HG02943 (cell line): ENCODE measurements around the gene TSPAN3.

Source experiments
- ATAC-seq: cut with Tn5 transposase; IDR thresholded peaks from one replicate; pipeline ENCODE4 v1.9.1; 2021; ENCODE audit warnings: mild to moderate bottlenecking, low read depth, moderate library complexity; ENCODE audit not compliant: unreplicated experiment

TSPAN3 gene

DNA sequence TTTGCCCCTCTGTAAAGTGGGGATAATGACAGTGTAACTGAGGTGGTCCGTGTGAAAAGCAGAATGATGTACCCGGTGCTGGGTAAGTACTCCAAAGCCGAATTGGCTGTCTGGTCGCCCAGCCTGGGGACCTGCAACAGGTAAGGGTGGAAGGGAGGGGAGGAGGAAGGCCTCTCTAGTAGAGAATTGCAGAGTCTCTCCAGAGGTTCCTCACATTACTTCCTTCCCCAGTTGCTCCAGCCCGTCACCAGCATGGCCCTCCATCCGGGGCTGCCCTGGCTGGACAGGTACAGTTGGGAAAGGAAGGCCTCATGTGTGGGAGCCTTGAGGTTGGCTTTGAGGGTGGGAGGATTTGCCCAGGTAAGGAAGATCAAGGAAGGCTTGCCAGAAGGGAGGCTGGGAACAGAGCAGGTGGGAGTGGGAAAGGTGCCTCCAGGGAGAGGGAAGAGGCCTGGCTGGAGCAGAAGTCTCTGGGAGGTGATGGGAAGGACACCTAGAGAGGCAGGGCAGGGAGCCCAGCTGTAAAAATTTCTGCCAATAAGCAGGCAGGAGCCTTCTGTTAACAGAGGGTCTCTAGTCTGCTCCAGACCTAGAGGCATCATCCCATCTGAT, 77.7 kb downstream of the TSPAN3 start:
- ATAC-seq, result no peak

DNA sequence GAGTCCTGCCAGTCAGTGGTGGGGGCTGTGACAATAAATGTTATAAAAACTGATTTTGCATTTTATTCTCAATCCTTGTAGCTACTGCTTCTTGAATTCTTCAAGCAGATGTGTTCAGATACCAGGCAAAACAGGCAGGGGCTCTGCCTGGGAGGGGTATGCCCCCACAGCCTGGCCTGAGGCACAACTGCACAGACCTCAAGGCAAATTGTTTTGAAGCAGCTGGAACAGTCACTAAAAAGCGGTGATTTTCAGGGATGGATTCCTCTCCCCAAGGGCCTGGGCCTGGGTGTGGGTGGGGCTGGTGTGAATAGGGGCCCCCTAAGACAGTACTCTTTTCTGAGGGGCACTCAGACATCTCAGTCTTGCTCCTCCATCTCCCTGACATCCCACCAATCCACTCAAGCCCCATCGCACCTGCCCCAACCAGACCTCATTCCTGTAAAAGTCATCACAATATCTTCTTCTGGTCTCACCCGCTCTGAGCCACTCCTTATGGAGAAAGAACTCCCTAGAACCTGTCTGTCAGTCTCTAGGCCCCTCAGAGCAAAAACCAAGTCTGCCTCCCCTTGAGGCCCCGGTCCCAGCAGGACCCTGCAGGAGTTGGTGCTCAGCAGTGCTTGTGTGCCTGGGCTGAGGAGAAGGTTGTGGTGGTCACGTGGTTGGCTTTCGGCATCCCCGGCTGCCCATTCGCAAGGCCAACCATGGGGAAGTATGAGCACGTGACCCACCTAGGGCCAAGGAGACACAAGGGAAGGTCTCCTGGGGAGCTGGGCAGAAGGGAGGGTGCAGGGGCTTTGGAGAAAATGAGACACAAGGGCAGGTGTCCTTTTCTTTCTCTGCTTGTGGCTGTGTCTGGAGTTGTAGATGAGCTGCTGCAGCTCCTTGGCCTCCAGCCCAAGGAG, 78.9 kb downstream of the TSPAN3 start:
- no peak for ATAC-seq
